GM21529 (cell line): ENCODE data around the gene CMSS1.

ENCODE experiments used
- ATAC-seq: cut with Tn5 transposase; IDR thresholded peaks from one replicate; pipeline ENCODE4 v1.9.1; 2021; ENCODE audit not compliant: unreplicated experiment

Gene CMSS1

DNA sequence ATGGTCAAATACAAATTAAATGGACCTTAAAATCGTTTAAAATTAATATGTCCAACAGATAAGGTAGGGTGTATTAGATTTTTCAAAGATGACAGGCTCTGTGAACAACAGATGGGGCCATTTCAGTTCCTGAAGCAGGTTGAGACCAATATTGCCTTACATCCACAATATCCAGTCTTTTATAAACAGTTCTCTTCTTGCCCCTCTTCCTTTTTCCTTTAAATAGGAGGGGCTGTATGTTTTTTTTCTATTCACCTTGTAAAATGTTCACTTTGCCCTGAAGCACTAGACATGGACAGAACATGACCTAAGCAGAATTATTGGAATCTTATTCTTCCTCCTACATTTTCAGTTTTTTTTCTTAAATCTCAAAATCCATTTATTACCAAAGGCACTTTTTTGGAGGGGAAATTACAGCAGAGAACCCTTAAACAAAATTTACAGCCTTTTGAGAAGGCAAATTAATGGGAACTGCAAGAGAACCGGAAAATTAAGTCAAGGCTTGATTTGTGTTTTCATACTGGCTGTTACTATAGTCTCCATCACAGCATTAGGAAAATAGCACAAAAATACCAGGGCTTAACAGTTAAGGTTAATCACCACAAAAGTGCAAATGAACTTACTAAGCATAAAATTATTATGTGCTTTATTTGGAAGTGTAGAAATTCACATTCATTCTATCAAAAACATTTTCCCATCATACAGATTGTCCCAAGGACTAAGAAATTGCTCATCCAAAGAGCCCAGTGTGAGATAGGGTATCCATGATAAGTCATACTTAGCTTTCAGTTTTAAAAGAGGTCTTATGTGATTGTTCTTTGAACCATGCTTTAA is 55.8 kb downstream of the CMSS1 start:
- no peak for ATAC-seq

DNA sequence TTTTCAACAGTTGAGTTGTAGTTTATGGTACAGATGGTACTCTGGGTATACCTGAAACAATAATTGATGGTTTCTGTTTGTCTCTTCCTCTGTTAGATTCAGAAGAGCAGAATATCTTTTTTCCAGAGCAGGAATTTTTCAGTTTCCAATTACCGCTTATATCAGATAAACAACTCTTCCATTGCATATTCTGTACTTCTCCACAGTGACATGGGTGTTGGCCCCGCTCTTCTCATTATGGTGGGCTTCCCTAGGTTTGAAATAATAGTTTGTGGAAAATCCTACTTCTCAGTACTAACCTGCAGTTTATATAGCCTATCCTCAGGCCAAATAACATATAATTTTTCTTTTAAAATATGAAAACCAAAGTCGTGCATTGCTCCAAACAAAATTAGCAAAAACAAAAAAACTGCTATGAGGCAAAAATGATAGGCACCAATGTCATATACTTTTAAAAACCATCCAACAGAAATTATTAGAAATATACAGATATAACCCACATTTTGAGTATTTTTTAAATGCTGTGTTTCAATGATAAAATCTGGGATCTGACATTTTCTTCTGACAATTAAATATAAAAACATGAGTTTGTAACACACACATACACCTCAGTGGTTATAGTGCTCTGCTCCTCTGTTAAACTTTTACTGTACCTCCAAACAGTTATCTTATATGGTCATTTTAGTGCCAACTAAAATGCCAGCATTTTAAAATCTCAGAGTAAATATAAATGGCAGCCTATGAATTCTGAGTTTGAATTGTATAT is 56.8 kb downstream of the CMSS1 start:
- no peak for ATAC-seq

DNA sequence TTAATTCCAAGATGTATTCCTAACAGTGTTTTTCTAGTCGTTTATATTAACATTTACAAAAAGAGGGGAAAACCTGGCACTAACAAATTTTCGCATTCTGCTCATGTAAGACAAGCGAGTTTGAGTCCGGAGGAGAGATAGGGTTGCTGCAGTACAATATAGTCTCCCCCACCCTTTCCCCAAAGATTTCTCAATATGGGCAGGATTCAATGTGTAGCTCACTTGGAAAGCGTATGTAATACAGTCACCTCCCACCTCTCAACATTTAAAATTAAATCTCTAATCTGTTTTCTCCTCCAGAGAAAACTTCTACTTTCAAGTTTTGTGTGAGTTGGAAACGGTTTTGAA is 57.9 kb downstream of the CMSS1 start:
- ATAC-seq, result no peak

DNA sequence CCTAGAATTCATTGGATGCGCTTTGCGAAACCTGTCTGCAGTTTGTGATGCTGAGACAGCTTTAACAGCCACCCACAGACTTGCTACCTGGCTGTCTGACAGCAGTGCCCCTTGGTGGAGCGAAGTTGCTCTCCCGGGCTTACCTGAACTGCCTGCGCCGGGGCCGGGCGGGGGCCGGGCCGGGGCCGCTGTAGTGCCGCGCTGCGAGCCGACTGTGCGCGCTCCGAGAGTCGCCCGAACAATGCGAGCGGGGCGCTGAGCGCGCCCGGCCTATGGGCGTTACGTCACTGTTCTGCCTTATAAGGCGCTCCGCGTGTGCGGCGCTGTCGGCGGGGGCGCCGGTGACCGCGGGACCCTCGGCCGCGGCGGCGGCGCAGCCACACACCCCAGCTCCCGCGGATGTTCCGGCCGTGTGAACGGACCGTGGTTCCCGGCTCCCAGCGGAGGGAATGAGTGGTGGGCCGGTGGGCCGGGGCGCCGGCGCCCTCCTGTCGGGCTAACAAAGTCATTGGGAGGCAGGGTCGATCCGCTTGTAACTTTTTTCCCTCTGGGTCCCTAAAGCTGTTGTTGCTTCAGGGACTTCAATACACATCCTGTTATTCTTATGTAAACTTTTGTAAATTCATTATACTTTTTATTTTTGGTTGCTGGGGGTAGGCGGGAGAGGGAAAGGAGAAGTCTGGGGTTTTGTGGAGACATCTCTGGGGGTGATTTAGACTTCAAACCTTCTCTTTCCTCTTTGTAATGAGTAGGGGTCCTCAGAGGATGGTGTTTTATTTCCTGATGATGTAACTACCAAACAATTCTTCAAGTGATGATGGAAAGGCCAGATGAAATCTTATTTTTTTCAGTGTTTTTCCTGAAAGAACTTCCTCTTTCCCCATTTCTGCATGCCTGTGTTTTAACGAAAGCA is 58.5 kb downstream of the CMSS1 start:
- ATAC-seq, result peak; percentile 83

DNA sequence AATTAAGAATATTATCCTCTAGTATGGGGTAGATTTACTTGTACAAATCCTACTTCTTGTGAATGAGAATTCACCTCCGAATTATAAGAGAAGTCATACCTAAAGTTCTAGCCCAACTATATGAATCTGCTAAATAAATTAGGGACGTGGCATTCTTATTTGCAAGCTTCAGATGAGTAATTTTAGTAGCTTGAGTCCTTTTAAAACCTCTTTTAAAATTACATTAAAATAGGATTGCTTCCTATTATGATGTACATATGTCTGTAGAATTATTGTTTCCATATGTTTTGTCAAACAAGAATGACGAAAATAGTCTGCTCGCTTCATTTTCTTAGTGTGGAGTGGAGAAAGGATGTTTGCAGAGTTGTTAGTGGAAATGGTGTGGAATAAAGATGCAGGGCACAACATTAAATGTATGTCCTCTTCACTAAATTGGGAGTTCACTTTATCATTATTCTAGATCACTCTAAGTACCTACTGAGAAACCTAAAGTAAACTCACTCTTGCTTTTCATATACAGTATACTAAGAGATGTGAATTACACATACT is 59.4 kb downstream of the CMSS1 start:
- no peak for ATAC-seq

DNA sequence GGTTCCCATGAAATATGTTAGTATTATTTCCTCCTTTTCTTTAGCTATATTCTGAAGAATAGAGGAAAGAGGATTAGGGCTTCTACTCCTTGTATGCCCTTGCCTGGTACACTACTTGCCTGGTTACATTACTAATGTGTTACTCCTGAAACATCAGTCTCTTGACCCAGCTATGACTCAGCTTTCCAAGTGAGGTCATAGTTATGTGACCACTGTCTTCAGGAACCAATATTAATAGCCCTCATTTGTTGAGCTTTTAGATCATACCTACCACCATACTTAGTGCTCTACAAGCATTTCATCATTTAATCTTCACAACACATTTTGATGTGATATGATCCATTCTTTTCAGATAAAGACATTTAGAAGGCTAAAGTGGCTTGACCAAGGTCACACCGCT is 60.3 kb downstream of the CMSS1 start:
- ATAC-seq, result peak; percentile 46

DNA sequence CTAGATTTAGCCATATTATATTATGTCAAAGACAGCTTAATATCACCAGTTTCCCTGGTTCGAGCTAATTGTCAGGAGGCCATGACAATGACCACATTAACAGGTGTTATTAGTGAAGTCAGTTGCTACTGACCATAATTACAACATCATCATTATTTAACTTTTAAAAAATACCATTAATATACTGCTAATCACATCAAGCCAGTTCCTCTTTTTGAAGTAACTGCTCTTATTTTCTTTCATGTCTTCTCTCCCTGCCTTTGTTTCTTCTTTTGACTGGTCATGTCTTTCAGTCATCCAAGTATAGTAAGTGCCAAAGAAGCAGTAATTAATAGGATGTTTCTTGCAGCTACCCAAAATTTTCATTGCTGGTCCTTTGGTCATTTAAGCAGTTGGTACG is 61.6 kb downstream of the CMSS1 start:
- ATAC-seq, result no peak

DNA sequence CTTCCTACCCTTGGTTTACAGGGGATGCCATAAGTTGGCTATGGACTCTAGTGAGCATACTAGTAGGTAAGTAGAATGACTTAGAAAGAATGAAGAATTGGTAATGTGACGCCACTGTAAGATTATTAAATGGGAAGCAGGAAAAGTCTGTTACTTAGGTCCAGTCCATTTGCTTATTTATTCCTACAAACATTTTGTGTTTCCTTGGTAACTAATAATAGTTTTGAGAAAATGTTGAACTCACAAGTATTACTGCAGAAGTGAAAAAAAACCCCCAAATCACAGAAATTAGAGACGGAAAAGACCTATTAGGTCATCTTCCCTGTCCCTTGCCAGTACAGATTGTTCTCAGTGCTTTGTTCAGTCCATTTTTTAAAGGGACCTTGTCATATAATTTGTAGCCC is 63.5 kb downstream of the CMSS1 start:
- ATAC-seq, result no peak

DNA sequence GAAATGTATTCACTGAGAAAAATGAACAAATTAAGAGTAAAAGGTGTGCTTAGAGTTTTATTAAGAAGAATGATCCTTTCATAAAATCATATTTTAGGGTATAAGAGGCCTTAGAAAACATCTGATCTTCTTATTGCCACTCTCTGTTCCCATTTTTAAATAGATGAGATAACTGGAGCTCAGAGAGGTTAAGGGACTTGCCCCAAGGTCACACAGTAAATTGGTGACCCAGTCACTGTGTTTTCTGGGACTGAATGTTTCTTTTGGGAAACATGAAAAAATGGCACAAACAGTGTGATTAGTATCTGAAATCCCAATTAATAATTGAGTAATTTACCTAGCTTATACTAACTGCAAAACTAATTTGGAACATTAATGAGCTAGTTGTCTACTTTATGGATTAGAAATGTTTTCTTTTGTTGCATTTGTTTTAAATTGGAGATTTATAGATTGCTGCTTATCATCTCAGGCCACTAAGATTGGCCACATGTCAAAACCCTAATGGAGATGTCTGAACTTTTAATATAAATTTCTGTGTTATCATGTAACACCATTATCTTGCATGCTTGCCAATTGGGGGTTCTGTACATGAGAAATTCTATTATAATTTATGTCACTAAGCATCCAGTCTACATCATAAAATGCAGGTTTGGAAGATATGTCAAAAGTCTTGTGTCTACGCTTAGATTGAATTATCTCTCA is 64.9 kb downstream of the CMSS1 start:
- no peak for ATAC-seq

DNA sequence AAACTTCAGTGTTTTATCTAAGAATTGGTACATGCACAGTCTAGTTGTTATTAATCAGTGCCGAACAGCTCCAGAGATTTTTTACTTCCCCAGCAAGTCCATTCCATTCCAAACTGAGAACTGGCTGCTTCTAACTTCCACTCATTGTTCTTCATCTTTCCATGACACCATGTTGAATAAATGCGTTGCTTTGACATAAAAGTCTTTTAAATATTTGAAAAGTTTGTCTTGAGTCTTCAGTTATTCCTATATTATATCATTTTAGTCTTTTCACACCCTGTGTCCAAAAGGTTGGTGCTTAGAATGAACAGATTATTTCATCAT is 65.4 kb downstream of the CMSS1 start:
- no peak for ATAC-seq

DNA sequence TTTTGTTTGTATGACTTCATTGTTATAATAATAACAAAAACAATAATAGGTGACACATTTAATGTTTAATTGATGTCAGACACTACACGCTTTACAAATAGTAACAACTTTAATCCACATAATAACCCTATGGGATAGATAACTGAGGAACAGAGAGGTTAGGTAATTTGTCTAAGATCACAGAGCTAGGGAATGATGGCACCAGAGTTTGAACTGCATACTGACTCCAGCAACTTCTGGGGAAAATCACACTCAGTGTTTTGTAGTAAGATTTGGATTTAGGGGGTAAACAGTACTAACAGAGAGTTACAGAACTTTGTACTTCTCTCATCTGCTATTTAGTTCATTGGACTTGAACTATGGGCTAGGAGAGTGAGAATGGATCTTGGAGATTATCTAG is 66.0 kb downstream of the CMSS1 start:
- ATAC-seq, result no peak

DNA sequence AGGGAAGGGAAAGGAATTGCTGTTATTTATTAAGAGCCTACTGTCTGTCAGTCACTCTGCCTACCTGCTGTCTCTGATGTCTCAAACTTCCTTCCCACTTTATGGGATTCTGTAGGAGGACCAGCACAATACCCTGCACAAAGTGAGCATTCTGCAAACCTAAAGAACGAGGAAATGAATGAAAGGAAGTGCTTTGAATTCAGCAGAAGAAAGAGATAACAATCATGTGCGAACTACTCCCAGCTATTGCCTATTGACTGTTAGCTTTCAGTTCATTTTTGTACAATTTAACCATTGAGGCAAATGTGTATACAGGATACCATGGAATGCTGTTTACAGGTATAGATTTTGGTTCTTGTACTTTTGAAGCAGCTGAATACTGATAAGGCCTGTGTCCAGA is 66.8 kb downstream of the CMSS1 start:
- ATAC-seq, result no peak

DNA sequence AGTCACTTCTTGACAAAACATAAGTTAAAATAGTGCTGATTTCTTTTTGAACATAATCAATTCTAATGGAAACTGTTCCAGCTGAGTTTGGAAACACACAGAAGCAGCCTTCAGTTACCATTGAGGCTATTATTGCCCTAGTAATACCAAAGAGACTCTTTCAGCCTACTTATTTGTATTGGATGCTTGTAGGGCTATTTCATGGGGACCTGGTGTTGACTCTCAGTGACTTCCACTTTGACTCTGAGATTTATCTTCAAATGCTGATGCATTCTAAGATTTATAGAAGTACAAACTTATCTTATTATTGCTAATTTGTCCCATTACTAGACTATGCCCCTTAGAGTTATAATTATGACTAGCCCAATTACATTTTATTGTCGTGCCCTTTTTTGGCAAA is 67.4 kb downstream of the CMSS1 start:
- ATAC-seq, result no peak

DNA sequence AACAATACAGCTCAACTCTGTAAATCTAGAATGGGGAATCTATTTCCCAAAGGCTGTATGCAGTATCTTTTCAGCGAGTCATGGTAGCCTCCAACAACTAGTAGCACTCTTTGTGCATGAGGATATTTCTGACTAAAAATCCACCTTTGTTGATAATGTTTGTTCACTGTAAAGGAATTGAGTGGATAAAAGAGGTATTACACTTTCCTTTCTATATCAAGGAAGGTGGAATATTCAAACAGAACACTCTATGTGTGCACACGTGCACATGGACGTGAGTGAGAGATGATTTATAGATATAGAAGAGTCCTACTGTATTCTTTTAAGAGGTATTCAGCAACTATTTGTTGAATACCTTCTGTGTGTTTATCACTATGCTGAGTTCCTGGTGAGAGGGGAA is 68.2 kb downstream of the CMSS1 start:
- ATAC-seq, result no peak

DNA sequence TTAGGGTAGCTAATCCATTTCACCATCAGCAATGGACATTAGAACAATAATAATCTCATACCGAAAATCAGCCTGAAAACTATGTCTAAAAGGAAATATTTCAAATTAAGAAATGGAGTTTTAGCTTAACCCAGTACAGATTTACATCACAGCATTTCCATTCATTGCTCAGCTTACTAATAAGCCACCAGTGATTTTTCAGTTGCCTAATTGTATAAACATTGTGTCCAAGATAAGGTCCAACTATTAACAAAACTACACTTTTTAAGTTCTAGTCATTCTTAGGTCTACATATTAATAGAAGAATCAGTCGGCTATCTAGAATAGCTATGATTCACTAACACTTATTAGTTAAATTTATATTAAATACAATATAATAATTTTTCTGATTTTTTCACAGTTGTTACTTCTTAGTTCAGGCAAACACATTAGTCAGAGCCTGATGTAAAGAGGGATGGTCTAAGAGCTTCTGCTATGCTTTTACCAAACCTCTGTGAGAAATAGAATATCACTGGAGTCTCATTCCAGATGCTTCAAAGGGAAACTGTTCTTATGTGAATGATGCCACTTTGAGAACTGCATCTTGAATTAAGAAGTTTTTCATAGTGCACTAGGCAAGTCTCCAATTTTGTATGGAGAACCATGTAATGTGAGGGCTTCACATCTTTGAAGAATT is 74.1 kb downstream of the CMSS1 start:
- ATAC-seq, result no peak

DNA sequence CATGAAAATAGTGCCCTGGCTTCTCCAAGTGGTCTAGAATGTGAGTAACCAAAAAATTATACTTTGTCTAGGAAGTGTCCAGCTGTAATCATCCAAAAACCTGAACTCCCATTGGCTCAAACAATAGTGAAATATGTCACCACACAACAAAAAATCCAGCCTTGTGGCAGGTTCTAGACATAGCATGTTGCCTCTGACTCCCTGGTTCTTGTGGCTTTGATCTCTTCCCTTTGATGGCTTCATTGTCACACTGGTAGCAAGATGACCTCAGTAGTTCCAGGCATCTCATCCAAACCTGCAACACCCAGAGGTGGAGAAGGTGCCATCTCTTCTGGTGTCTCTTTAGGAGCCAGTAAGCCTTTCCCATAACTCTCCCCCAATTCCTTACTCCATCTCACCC is 74.7 kb downstream of the CMSS1 start:
- ATAC-seq, result no peak

DNA sequence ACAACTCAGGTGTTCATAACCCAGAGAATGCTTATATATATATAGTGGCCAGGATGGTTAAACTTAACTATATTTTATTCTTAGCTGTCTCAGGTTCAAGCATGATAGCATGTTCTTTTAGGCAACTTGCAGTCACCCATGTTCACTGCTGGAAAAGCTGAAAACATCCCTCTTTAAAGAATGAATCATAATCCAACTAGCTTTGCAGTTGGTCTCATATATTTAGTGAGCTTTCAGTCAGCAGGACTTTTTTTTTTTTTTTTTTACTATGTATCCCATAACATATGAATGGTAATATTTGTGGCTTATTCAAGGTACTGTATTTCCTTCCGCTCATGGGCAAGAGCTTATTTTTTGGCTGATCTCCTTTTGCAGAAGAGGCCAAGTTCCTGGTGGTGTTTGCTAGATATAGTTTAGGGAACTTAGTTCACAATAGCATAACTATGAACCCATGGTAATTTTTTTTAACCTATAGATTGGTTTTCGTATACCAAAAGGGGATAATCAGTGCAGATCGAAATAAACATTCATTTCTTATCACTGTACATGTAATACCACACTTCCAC is 77.6 kb downstream of the CMSS1 start:
- ATAC-seq, result no peak

DNA sequence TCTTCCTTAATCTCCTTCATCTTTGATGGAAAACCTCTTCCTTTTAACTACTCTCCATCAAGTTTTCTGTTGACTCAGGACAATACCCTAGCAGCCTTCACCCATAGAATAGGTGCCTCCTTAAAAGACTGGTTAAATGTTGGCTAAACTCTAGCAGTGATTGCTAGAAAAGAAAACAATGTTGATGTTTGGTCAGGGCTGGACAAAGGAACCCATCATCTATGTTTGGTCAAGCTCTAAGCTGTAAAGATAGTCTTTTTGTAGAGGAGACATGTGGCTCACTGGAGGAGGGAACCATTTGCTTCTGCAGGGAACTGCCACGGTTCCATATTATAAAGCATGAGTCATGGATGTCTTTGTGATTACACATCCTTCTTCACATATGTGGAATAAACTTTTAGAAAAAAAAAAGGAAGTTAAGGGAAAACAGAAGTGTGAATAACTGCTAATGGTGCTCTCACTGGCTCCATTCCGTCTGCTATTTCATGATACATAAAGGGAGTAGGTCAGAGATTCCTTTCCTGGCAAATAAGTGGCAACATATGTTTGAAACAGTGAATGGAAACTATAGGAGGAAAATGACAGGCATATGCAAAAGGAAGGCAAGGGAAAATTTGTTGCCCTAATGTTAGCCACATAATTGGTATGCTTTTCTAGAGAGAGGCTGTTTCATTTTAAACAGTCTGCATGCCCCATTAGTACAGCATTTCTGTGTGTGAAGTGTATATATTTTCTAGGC is 78.2 kb downstream of the CMSS1 start:
- no peak for ATAC-seq

DNA sequence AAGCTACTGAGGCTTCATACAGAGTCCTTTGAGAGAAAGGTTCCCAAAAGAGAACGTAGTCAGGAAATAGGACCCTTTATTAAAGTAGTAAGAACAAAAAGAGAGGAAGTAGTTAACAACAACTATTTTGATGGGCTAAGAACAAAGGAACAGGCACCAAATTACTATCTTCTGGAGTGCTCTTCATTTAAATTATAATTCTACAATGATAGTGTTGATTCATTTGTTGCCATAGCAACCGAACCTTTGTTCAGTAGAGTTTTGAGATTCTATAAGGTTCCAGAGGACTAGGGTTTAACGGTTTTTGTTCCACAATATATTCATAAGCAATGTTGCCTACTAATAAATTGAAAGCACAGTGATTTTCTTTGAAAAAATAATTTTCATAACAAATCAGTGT is 78.8 kb downstream of the CMSS1 start:
- no peak for ATAC-seq
